ENCODE results near the gene KAT6B.

Gene KAT6B

DNA sequence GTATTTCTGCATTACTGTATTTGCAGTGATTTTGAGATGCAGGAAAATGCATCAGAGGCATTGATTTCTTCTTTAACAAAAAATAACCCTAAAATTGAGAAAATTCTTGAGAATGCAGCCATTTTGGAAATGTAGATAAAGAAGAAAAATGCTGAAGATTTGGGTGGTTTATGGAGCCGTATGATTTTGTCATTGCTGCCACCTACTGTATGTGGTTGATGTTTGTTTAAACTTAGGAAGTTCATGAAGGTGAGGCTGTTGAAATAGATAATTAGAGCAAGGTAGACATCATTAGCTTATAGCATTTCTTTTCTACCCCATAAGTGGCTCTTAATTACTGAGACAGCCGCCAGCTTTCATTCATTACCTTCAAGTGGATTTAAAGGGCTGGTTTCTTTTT is 193.0 kb downstream of the KAT6B start:
- DNase-seq = no peak

DNA sequence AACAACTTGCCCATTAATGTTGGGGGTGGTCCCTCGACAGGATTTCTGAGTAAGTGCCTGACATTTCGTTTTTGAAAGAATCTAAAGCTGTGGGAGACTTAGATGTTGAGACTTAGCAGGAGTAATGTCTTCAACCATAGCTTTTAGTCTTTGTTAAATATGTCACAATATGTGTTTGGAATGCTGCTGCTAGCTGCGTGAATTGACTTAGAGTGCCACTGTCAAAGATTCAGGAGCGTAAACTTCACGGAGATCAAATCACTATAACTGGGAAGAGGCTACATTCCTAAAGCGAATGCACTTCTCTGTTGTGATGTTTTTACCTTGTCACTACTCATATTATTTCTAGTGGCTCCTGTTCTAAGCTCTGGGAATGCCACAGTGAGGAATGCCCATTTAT is 193.8 kb downstream of the KAT6B start:
- no peak for DNase-seq

- DNase-seq = no peak
Measured at GRCh38 chr10:75021379-75022249, 195.2 kb downstream of the KAT6B start.

- no peak for DNase-seq
Measured at GRCh38 chr10:75023074-75023473, 196.7 kb downstream of the KAT6B start.

GRCh38 chr10:75024971-75025523 is 198.6 kb downstream of the KAT6B start:
- DNase-seq = no peak

GRCh38 chr10:75028049-75028448 is 201.6 kb downstream of the KAT6B start:
- DNase-seq = no peak

GRCh38 chr10:75028748-75029147 is 202.3 kb downstream of the KAT6B start:
- no peak for DNase-seq

- no peak for DNase-seq
Measured at GRCh38 chr10:75029420-75029819, 203.0 kb downstream of the KAT6B start.

DNA sequence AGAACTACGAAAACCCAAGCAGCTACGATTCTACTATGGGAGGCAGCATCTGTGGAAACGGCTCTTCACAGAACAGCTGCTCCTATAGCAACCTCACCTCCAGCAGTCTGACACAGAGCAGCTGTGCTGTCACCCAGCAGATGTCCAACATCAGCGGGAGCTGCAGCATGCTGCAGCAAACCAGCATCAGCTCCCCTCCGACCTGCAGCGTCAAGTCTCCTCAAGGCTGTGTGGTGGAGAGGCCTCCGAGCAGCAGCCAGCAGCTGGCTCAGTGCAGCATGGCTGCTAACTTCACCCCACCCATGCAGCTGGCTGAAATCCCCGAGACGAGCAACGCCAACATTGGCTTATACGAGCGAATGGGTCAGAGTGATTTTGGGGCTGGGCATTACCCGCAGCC is 203.5 kb downstream of the KAT6B start:
- DNase-seq = no peak

DNA sequence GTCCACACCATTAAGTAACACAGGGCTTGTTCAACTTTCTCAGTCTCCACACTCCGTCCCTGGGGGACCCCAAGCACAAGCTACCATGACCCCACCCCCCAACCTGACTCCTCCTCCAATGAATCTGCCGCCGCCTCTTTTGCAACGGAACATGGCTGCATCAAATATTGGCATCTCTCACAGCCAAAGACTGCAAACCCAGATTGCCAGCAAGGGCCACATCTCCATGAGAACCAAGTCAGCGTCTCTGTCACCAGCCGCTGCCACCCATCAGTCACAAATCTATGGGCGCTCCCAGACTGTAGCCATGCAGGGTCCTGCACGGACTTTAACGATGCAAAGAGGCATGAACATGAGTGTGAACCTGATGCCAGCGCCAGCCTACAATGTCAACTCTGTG is 204.0 kb downstream of the KAT6B start:
- no peak for DNase-seq

- DNase-seq = no peak
Measured at GRCh38 chr10:75032119-75032518, 205.7 kb downstream of the KAT6B start.

DNA sequence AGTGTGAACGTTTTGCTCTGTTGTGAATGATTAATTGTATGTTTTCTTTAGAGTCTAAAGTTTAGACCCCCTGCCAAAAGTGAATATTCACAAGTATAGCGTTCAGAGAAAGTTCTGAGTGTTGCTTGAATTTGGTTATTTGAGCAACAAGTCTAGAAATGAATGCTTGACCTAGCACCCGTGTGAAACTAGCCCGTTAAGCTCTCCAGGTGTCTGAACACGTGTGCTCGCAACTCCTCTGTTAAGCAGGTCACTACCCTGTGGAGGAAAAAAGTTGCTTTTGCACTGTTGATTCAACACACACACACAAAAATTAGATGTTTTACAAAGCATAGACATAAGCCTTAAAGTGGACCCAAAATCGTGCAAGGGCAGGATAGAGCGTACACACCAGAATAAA is 206.4 kb downstream of the KAT6B start:
- DNase-seq = no peak

DNA sequence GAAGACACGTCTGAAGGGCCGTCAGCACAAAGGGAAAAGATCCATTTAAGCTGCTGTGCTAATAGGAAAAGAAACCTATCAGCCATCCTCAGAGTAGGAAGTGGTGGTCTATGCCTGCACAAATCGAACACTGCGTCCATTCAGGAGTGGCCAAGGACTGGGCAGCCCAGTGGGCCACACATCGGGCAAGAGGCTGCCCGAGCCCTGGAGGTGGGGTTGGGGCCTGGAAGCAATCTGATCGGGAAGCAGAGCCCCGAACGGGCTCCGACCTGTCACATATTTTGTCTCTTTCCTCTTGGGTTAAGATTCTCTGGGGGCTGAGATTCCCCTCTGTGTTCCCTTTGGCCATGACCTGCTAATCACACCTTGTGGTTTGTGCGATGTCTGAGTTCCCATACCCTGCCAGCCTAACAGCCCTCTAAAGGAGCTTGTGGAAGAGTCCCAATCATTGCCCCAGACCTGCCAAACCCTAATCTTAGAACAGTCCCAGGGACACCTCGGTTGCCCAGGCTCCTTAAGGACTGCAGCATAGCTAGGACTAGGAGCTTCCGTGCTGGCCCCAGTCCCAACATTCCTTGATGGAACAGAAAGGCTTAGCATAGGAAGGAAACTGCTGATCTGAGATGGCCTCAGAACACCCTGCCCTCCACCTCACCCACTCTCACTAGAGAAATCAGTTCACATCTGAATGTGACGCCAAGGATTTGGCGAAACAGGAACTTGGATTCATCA is 207.2 kb downstream of the KAT6B start:
- DNase-seq = no peak

GRCh38 chr10:75034131-75034512 is 207.7 kb downstream of the KAT6B start:
- no peak for DNase-seq

- no peak for DNase-seq
Measured at GRCh38 chr10:75034714-75035258, 208.4 kb downstream of the KAT6B start.

- no peak for DNase-seq
Measured at GRCh38 chr10:75035975-75036708, 209.7 kb downstream of the KAT6B start.

DNA sequence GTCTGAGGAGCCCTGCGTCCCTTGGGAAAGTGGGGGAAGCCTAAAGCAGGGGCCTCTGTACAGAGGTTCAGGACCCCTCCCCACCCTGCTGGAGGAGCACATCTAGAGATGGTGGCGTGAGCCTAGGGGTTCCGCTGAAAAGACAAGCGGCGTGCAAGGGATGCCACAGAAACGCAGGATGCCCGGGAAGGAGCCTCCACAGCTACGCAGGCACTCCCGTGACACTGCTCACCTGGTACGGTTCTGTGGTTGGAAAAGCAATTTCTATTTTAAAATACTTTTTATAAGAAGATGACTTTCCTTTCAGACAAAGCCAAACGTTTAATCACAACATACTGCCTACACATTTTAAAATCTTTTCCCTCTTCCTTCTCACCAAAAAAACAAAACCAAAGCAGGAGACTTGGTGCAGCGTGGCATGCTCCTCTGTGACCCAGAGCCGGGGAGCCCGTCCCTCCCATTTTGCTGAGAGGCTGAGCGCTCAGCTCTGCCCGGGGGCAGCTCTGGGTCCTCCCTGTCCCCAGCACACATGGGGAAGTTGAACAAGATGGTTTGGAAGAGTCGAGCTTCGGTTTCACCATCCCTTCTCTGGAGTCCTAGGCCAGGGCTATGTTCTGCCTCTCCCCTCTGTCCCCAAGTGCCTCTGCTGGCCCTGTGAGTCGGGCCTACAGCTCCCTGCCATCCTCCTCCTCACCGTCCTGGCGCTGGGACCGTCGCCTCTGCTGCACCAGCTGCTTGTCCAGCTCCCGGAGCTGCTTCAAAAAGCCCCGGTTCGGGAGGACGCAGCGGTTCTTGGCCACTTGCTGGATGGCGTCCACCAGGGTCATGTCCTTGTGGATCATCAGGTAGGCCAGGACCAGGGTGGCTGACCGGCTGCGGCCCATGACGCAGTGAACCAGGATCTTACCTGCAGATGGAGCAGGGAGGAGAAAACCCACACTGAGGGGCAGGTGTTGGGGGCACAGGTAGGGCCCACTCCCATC is 211.1 kb downstream of the KAT6B start:
- DNase-seq = no peak

GRCh38 chr10:75038335-75038734 is 211.9 kb downstream of the KAT6B start:
- DNase-seq = no peak

GRCh38 chr10:75040576-75040975 is 214.2 kb downstream of the KAT6B start:
- DNase-seq = no peak

- no peak for DNase-seq
Measured at GRCh38 chr10:75042292-75042974, 216.0 kb downstream of the KAT6B start.

Measured in activated effector memory CD4-positive, alpha-beta T cell treated with Interleukin-2 at 50 U/mL for 16 hours (primary cell).